GM23248 (cell line): ENCODE data around the gene AP1G2. TPM values are rescaled to one million over a fixed set of nuclear protein-coding genes. Genes with fewer than 3 reads are reported as not detected.

ENCODE experiments used
- DNase-seq: peaks from one replicate; pipeline ENCODE4 v3.0.0-alpha.2; 2015
- H2AFZ ChIP-seq: fragments of 200-600 bp; sonication (generic); 2 replicates; pipeline ENCODE4 v1.6.1; 2016; ENCODE audit warnings: antibody characterized with exemption
- H3F3A ChIP-seq: fragments of 200-600 bp; sonication (generic); 2 replicates; pipeline ENCODE4 v1.6.1; 2016; ENCODE audit warnings: mild to moderate bottlenecking, antibody characterized with exemption, mixed run types; ENCODE audit not compliant: insufficient read depth
- H3K27ac ChIP-seq: fragments of 200-600 bp; sonication (generic); 2 replicates; pipeline ENCODE4 v1.5.1; 2016; ENCODE audit warnings: mild to moderate bottlenecking
- H3K27me3 ChIP-seq: fragments of 200-600 bp; sonication (generic); replicated peaks from 2 replicates; pipeline ENCODE4 v1.6.1; 2016; ENCODE audit warnings: mild to moderate bottlenecking; ENCODE audit not compliant: insufficient read depth
- H3K36me3 ChIP-seq: fragments of 200-600 bp; sonication (generic); 2 replicates; pipeline ENCODE4 v1.6.1; 2016; ENCODE audit warnings: low read depth, mild to moderate bottlenecking
- H3K4me1 ChIP-seq: fragments of 200-600 bp; sonication (generic); 2 replicates; pipeline ENCODE4 v1.6.1; 2016; ENCODE audit warnings: mild to moderate bottlenecking; ENCODE audit not compliant: insufficient read depth
- H3K4me2 ChIP-seq: fragments of 200-600 bp; sonication (generic); one replicate; pipeline ENCODE4 v1.6.1; 2016; ENCODE audit warnings: mild to moderate bottlenecking; ENCODE audit not compliant: unreplicated experiment
- H3K4me3 ChIP-seq: fragments of 200-600 bp; sonication (generic); 2 replicates; pipeline ENCODE4 v1.5.1; 2016; ENCODE audit warnings: mild to moderate bottlenecking
- H3K79me2 ChIP-seq: fragments of 200-600 bp; sonication (generic); 2 replicates; pipeline ENCODE4 v1.6.1; 2016; ENCODE audit warnings: mild to moderate bottlenecking; ENCODE audit not compliant: insufficient read depth
- H3K9ac ChIP-seq: fragments of 200-600 bp; sonication (generic); 2 replicates; pipeline ENCODE4 v1.6.1; 2016; ENCODE audit warnings: mild to moderate bottlenecking
- H3K9me2 ChIP-seq: fragments of 200-600 bp; sonication (generic); 2 replicates; pipeline ENCODE4 v1.6.1; 2016; ENCODE audit warnings: mixed run types, mild to moderate bottlenecking, moderate library complexity; ENCODE audit not compliant: insufficient read depth
- H3K9me3 ChIP-seq: fragments of 200-600 bp; sonication (generic); one replicate; pipeline ENCODE4 v1.6.1; 2017; ENCODE audit warnings: low read depth
- H4K20me1 ChIP-seq: fragments of 200-600 bp; sonication (generic); 2 replicates; pipeline ENCODE4 v1.6.0; 2016; ENCODE audit not compliant: insufficient read depth
- EZH2 ChIP-seq: fragments of 200-600 bp; sonication (generic); IDR thresholded peaks from 2 replicates; pipeline ENCODE4 v1.6.1; 2018; ENCODE audit warnings: antibody characterized with exemption, mild to moderate bottlenecking; ENCODE audit not compliant: insufficient read depth, poor library complexity, severe bottlenecking
- EZH2phosphoT487 ChIP-seq: fragments of 200-600 bp; sonication (generic); IDR thresholded peaks from 2 replicates; pipeline ENCODE4 v1.6.1; 2018; ENCODE audit warnings: antibody characterized with exemption, moderate library complexity, mild to moderate bottlenecking, low read depth; ENCODE audit not compliant: insufficient read depth
- WGBS, 2 experiments: methylation state at CpG; one replicate each; pipeline ENCODE4 v1.1.6; 2015 to 2017; ENCODE audit warnings: low lambda C conversion rate in 2 of 2, low coverage in 1 of 2; ENCODE audit errors: missing lambda C conversion rate in 2 of 2; 5-methylcytosine and 5-hydroxymethylcytosine counted together
- in situ Hi-C: fragments of 300-500 bp; cut with MboI; formaldehyde crosslinking; loops from 2 replicates; pipeline ENCODE4 v1.15.0; 2020
- polyA plus RNA-seq: library from polyadenylated mRNA; unstranded; fragments of >200 nt; fragmentation: Nextera tagmentation; extraction: Ambion mirVana; gene quantifications from 2 replicates; pipeline ENCODE4 v1.2.1, GENCODE V29; 2016
- total RNA-seq: library from RNA; depleted of rRNA; stranded (reverse); fragments of >200 nt; shearing (Covaris generic); gene quantifications from 2 replicates; pipeline ENCODE4 v1.2.3, GENCODE V29; 2014

AP1G2 gene
- total and polyA plus RNA-seq, 2 experiments from 2014 or later = 10.2 to 13.7 TPM

DNA sequence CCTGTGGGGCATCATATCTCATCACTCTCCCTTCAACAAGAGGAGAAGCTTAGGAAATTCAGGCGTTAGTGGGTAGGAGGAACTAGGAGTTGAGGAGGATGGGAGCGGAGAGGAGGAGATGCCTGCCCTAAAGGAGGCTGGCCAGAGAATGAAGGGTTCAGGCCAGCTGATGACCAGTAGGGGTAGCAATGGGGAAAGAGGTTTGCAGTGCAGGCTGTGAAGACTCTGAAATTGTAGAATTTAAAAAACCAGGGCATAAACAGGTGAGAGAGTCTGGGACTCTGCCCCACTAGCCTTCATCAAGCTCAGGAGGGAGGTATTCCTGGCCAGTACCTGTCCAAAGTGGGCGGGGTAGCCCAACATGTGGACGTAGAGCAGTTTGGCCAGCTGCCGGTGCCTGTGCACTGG, 809 bp downstream of the AP1G2 start:
- peak; percentile 64 for DNase-seq
- H3K27ac ChIP-seq = no peak overlapping the region
- H3K9me3 ChIP-seq = no peaks in the 10 kb centered on the region
- no peaks in the 10 kb centered on the region for H3K27me3 ChIP-seq
- H3K9me2 ChIP-seq = no peaks in the 10 kb centered on the region
- TF ChIP-seq EZH2 = no peak
- TF ChIP-seq EZH2phosphoT487 = no peak
- peak overlapping the region; percentile 96 for H3K4me2 ChIP-seq
- H3K36me3 ChIP-seq = no peaks in the 10 kb centered on the region
- WGBS, 2 experiments = 5 to 6% methylated on average over 5 of the region's 5 CpGs
- in situ Hi-C loops = no loop called here
- H4K20me1 ChIP-seq = no peaks in the 10 kb centered on the region
- peak overlapping the region; percentile 71 for H3K9ac ChIP-seq
- peak overlapping the region; percentile 92 for H2AFZ ChIP-seq
- H3K79me2 ChIP-seq = no peaks in the 10 kb centered on the region
- peaks cover 6% of the 10 kb centered on the region; the same call in 1 of the 2 replicates for H3F3A ChIP-seq
- no peaks in the 10 kb centered on the region for H3K4me1 ChIP-seq
- peak overlapping the region; percentile 81 for H3K4me3 ChIP-seq

DNA sequence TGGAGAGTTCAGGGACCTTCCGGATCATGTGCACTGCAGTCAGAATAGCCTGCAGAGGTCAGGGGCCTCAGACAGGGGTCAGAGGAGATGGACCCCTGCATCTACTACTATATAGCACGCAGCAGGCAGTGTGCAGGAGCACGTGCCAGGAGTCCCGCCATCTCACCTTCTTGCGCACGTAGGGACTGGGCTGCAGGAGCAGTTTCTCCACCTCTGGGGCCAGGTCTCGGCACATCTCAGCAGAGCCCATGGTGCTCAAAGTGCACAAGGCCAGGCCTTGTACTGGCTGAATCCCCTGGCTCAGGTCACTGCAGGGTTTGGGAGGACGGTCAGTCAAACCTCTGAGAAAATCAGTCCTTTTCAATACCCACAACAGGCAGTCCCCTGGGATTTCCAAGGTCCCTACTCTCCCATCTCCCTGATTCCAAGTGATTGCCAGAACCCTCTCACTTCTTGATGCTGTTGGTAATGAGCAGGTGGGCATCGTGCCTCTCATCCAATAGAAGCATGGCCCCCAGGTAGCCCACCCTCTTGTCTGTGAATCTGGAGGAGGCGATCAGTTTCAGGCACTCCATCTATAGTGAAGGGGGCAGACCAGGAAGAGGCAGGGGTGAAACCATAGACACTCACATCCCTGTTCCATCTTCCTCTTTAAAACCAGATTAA, 1.3 kb downstream of the AP1G2 start:
- peak overlapping the region; percentile 81 for H3K4me3 ChIP-seq
- 76 to 84% methylated on average over 10 of the region's 10 CpGs for WGBS, 2 experiments
- in situ Hi-C loops = no loop called here

GRCh38 chr14:23565626-23566025, 2.0 kb downstream of the AP1G2 start:
- no peaks in the 10 kb centered on the region for H4K20me1 ChIP-seq
- no peaks in the 10 kb centered on the region for H3K9me3 ChIP-seq
- H2AFZ ChIP-seq = no peak overlapping the region
- no peak overlapping the region for H3K4me2 ChIP-seq
- H3K4me1 ChIP-seq = no peaks in the 10 kb centered on the region
- 69 to 72% methylated on average over 11 of the region's 11 CpGs for WGBS, 2 experiments
- no peak for DNase-seq
- in situ Hi-C loops = no loop called here
- H3K4me3 ChIP-seq = no peak overlapping the region
- H3K36me3 ChIP-seq = no peaks in the 10 kb centered on the region
- H3F3A ChIP-seq = peaks cover 6% of the 10 kb centered on the region; the same call in 1 of the 2 replicates
- H3K9ac ChIP-seq = no peak overlapping the region
- no peaks in the 10 kb centered on the region for H3K27me3 ChIP-seq
- H3K79me2 ChIP-seq = no peaks in the 10 kb centered on the region
- no peaks in the 10 kb centered on the region for H3K9me2 ChIP-seq
- TF ChIP-seq EZH2phosphoT487 (no peak), EZH2 (no peak)
- no peak overlapping the region for H3K27ac ChIP-seq

More for the DNA sequence above, 1.3 kb downstream of the AP1G2 start:
- peaks cover 6% of the 10 kb centered on the region; the same call in 1 of the 2 replicates for H3F3A ChIP-seq
- H4K20me1 ChIP-seq = no peaks in the 10 kb centered on the region
- DNase-seq = no peak
- H3K4me2 ChIP-seq = peak overlapping the region; percentile 96
- H3K4me1 ChIP-seq = no peaks in the 10 kb centered on the region
- no peaks in the 10 kb centered on the region for H3K27me3 ChIP-seq
- no peaks in the 10 kb centered on the region for H3K36me3 ChIP-seq
- no peak overlapping the region for H3K27ac ChIP-seq
- H3K9me2 ChIP-seq = no peaks in the 10 kb centered on the region
- no peak for TF ChIP-seq EZH2phosphoT487
- no peak for TF ChIP-seq EZH2
- H3K9me3 ChIP-seq = no peaks in the 10 kb centered on the region
- no peaks in the 10 kb centered on the region for H3K79me2 ChIP-seq
- peak overlapping the region; percentile 92 for H2AFZ ChIP-seq
- H3K9ac ChIP-seq = no peak overlapping the region

DNA sequence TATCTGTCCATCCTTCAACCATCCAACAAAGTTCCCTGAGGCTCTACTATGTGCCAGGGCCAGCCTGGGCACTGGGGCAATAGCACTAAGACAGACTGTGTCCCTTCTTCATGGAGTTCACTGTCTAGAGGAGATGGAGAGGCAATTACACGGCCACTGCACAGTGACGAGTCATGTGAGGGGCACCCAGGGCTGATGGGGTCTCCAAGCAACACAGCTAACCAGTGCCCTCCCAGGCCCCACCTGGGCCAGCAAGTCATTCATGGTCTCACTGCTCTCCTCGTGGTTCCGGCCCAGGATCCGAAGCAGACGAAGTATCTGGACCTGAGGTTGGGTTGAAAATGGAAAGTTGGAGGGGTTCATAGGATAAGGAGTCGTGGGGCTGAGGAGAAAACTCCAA, 2.7 kb downstream of the AP1G2 start:
- peaks cover 2% of the 10 kb centered on the region for H3K4me1 ChIP-seq
- in situ Hi-C loops = no loop called here
- no peak for TF ChIP-seq EZH2
- no peak for TF ChIP-seq EZH2phosphoT487
- H3K79me2 ChIP-seq = no peaks in the 10 kb centered on the region
- H3K36me3 ChIP-seq = no peaks in the 10 kb centered on the region
- no peak for DNase-seq
- no peak overlapping the region for H3K27ac ChIP-seq
- H3K9me2 ChIP-seq = no peaks in the 10 kb centered on the region
- no peak overlapping the region for H3K4me2 ChIP-seq
- H3K4me3 ChIP-seq = no peak overlapping the region
- no peak overlapping the region for H3K9ac ChIP-seq
- no peaks in the 10 kb centered on the region for H4K20me1 ChIP-seq
- no peaks in the 10 kb centered on the region for H3K9me3 ChIP-seq
- H2AFZ ChIP-seq = no peak overlapping the region
- peaks cover 12% of the 10 kb centered on the region; the same call in 1 of the 2 replicates for H3F3A ChIP-seq
- H3K27me3 ChIP-seq = no peaks in the 10 kb centered on the region
- 78 to 79% methylated on average over 7 of the region's 7 CpGs for WGBS, 2 experiments
